Measurements from ENCODE around the gene EVC2. TPM values are rescaled to one million over a fixed set of nuclear protein-coding genes. Genes with fewer than 3 reads are reported as not detected.

EVC2 gene
- total and polyA plus RNA-seq, 10 of the 15 experiments (the other 5 are each of a cell fraction or from before 2014, with no cell fraction given): 0.34 to 10.4 (median 5.6) TPM

GRCh38 chr4:5528031-5528436, 180.3 kb downstream of the EVC2 start:
- Histone ChIP-seq H2AFZ (ENCODE audit: control insufficient read depth, low read depth, low read length) (no peak overlapping the region), H3K9ac (ENCODE audit: control insufficient read depth, insufficient read depth, low read length) (no peak overlapping the region), H3K79me2 (ENCODE audit: control insufficient read depth, insufficient read depth, low read length) (no peaks in the 10 kb centered on the region), H3K4me1 (ENCODE audit: control insufficient read depth, insufficient read depth, low read length) (no peaks in the 10 kb centered on the region), H3K27me3 (replicated peaks in 1 of 2; ENCODE audit: control insufficient read depth in 2 of 2, insufficient read depth in 2 of 2, low read length in 1 of 2) (no peaks in the 10 kb centered on the region), H3K4me3 (no peak overlapping the region), H4K20me1 (ENCODE audit: control insufficient read depth, insufficient read depth) (no peaks in the 10 kb centered on the region), H3K9me3 (replicated peaks; ENCODE audit: control insufficient read depth, insufficient read depth, low read length) (no peaks in the 10 kb centered on the region; the same call in 2 of the 3 replicates), H3K27ac (ENCODE audit: control insufficient read depth, insufficient read depth) (no peak overlapping the region), H3K36me3 (ENCODE audit: control insufficient read depth in 2 of 2, insufficient read depth in 2 of 2, low read length in 1 of 2) (no peaks in the 10 kb centered on the region), H3K4me2 (ENCODE audit: control insufficient read depth, insufficient read depth) (no peak overlapping the region)
- no peak for ATAC-seq
- ChIA-PET SMC1A (ENCODE audit: uncharacterized antibody, unreplicated experiment) (no interaction called here), RAD21 (ENCODE audit: unreplicated experiment) (no interaction called here), CTCF (no interaction called here), POLR2A (no interaction called here)
- FAIRE-seq: no peak
- TF ChIP-seq ZNF384 (IDR thresholded peaks at IDR 0.05; ENCODE audit: borderline replicate concordance, low read depth, low read length) (no peak), SUPT20H (IDR thresholded peaks at IDR 0.05; ENCODE audit: borderline replicate concordance, control insufficient read depth, low read depth, low read length) (no peak), TCF12 (IDR thresholded peaks at IDR 0.05; ENCODE audit: low read depth, low read length) (no peak), IRF5 (IDR thresholded peaks at IDR 0.05; ENCODE audit: borderline replicate concordance) (no peak), NR2C1 (IDR thresholded peaks at IDR 0.05) (no peak), NFIC (IDR thresholded peaks at IDR 0.05; ENCODE audit: low read depth, low read length) (no peak), NFYB (IDR thresholded peaks at IDR 0.05; ENCODE audit: insufficient read depth, low read depth, low read length) (no peak), USF1 (IDR thresholded peaks at IDR 0.05; ENCODE audit: borderline replicate concordance, extremely low read length, insufficient read depth, low read depth, low read length) (no peak), PAX5 (IDR thresholded peaks at IDR 0.05; ENCODE audit: borderline replicate concordance, low read depth, low read length) (no peak), RAD51 (IDR thresholded peaks at IDR 0.05) (no peak), E2F4 (IDR thresholded peaks at IDR 0.05; ENCODE audit: low read depth, low read length) (no peak)
- intact Hi-C loops (cut with micrococcal nuclease; ENCODE audit: unreplicated experiment): no loop called here
- DNase-seq (ENCODE audit: low read depth, low spot score): no peak
- 69% methylated on average over 4 of the region's 4 CpGs for WGBS (ENCODE audit: insufficient coverage, insufficient replicate concordance, low lambda C conversion rate, missing lambda C conversion rate)
- in situ Hi-C loops (cut with MboI): no loop called here
- no TSS peak for BruUV-seq (replicated peaks)

All from GM12878 (cell line).